ENCODE data around the gene DNAAF1. TPM values are rescaled to one million over a fixed set of nuclear protein-coding genes. Genes with fewer than 3 reads are reported as not detected.

Gene DNAAF1
- total and polyA plus RNA-seq, 4 experiments from 2014 or later = 0.19 to 1.2 TPM; not detected in 2

DNA sequence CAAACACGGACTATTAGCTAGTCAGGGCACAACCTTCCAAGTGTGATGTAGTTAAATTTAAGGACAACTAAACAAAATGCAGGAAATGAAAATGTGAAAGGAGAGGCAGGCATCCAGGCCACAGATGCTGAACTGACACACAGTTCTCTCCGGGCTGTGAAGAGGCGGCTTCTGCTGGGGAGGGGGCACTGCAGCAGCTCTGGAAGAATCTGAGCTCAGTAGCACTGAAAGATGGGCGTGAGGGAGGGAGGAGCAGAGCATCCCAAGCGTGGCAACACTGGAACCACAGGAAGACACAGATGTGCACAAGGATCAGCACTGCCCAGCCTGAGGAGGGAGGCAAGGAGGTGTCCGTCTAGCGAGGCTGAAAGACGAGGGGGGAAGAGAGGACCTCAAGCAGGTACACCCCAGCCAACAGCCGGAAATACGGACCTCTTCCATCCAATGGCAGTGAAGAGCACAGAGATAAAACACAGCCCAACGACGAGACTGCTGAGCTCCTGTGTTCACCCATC, 39.8 kb upstream of the DNAAF1 start:
- Mint-ChIP-seq H3K36me3 (peaks cover 20 to 40% of the 10 kb centered on the region in 2 donors), H3K27me3 (no peaks in the 10 kb centered on the region), H3K9me3 (no peaks in the 10 kb centered on the region), H3K4me3 (peak overlapping the region in 2 of 8 donors; percentile 8 to 50), H3K4me1 (peaks cover 44 to 68% (median 55%) of the 10 kb centered on the region in 4 donors), H3K27ac (peak overlapping the region in 5 of 7 donors; percentile 4 to 85 (median 35))
- intact Hi-C loops (cut with micrococcal nuclease) = no loop called here
- Histone ChIP-seq H3K36me3 (ENCODE audit: insufficient read depth, low read length) (peaks cover 27% of the 10 kb centered on the region), H3K27ac (ENCODE audit: low read depth, low read length) (no peak overlapping the region), H3K4me3 (ENCODE audit: low read length in 2 of 2) (no peak overlapping the region), H3K27me3 (ENCODE audit: insufficient read depth, low read length) (no peaks in the 10 kb centered on the region), H3K9me3 (ENCODE audit: control insufficient read depth in 1 of 2, low read length in 2 of 2) (no peaks in the 10 kb centered on the region), H3K4me1 (ENCODE audit: insufficient read depth, low read length) (peaks cover 33% of the 10 kb centered on the region)
- POLR2A ChIA-PET (ENCODE audit: partially characterized antibody) = interaction anchor here (4.7 kb wide), 1 partner anchor 11 kb away, joined by 20 read pairs; the partner anchor contains the start of gene MBTPS1
- CTCF ChIA-PET (ENCODE audit: partially characterized antibody) = interaction anchor here (1.2 to 1.3 kb wide), 2 partner anchors 40 to 82 kb away, joined by 3 to 4 read pairs; partner anchors contain the start of gene TAF1C
- DNase-seq = no peak

DNA sequence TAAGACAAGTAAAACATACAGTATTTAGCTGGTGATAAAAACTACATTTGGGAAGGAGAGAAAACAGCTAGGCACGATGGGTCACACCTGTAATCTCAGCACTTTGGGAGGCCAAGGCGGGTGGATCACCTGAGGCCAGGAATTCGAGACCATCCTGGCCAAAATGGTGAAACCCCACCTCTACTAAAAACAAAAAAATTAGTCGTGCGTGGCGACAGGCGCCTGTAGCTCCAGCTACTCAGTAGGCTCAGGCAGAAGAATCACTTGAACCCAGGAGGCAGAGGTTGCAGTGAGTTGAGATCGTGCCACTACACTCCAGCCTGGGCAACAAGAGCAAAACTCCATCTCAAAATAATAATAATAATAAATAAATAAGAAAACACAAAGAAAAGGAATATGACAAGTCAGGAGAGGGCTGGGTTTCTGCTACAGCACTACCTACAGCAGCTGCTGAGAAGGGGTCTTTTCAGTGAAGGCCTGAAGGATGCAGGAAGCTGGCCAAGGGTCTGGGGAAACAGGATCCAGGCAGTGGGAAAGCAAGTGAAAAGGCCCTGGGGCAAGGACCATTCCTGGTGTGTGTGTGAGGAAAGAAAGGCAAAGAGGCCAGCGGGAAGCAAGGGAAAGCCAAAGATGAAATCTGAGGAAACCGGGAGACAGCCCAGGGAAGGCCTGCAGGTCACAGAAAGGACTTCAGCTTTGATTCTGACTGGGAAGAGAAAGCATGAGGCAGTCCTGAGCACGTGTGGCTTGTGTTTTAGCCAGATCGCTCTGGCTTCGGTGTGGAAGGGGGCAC, 39.0 kb upstream of the DNAAF1 start:
- CTCF ChIA-PET (ENCODE audit: partially characterized antibody) = interaction anchor here (1.2 to 1.6 kb wide), 3 partner anchors 41 to 81 kb away, joined by 3 to 6 read pairs (median 4); partner anchors contain the start of gene TAF1C
- Histone ChIP-seq H3K27me3 (ENCODE audit: insufficient read depth, low read length) (no peaks in the 10 kb centered on the region), H3K9me3 (ENCODE audit: control insufficient read depth in 1 of 2, low read length in 2 of 2) (no peaks in the 10 kb centered on the region), H3K27ac (ENCODE audit: low read depth, low read length) (no peak overlapping the region), H3K4me1 (ENCODE audit: insufficient read depth, low read length) (peaks cover 39% of the 10 kb centered on the region), H3K4me3 (ENCODE audit: low read length in 2 of 2) (no peak overlapping the region), H3K36me3 (ENCODE audit: insufficient read depth, low read length) (peaks cover 27% of the 10 kb centered on the region)
- H3K27me3 Mint-ChIP-seq = no peaks in the 10 kb centered on the region
- H3K36me3 Mint-ChIP-seq = peaks cover 20 to 46% of the 10 kb centered on the region in 2 donors
- no peak for DNase-seq
- H3K9me3 Mint-ChIP-seq = no peaks in the 10 kb centered on the region
- H3K4me3 Mint-ChIP-seq = peak overlapping the region in 2 of 8 donors; percentile 22 to 50
- peaks cover 50 to 76% (median 62%) of the 10 kb centered on the region in 4 donors for H3K4me1 Mint-ChIP-seq
- POLR2A ChIA-PET (ENCODE audit: partially characterized antibody) = interaction anchor here (1.1 to 4.7 kb wide), 2 partner anchors 9 to 10 kb away, joined by 3 to 20 read pairs; partner anchors contain the start of gene MBTPS1
- peak overlapping the region in 5 of 7 donors; percentile 16 to 83 (median 67) for H3K27ac Mint-ChIP-seq
- intact Hi-C loops (cut with micrococcal nuclease) = no loop called here

DNA sequence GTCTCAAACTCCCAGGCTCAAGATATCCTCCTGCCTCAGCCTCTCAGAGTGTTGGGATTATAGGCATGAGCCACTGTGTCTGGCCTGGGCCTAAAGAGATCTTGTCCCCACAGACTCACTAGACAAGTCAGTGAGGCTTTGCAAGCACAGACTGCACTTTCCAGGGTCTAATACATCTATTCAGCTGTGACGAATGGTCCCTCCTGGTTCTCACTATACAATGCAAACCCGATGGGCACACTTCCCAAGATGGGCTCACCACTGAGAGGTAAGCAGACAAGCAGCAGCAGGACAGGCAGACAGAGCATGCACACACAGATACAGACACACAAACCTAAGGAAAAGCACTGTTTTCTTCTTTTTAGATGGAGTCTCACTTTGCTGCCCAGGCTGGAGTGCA, 37.2 kb upstream of the DNAAF1 start:
- Mint-ChIP-seq H3K4me1 (peaks cover 43 to 65% (median 55%) of the 10 kb centered on the region in 4 donors), H3K4me3 (no peak overlapping the region), H3K36me3 (peaks cover 15 to 41% of the 10 kb centered on the region in 2 donors), H3K9me3 (no peaks in the 10 kb centered on the region), H3K27me3 (no peaks in the 10 kb centered on the region), H3K27ac (no peak overlapping the region)
- Histone ChIP-seq H3K9me3 (ENCODE audit: control insufficient read depth in 1 of 2, low read length in 2 of 2) (no peaks in the 10 kb centered on the region), H3K4me1 (ENCODE audit: insufficient read depth, low read length) (peaks cover 39% of the 10 kb centered on the region), H3K36me3 (ENCODE audit: insufficient read depth, low read length) (peaks cover 19% of the 10 kb centered on the region), H3K27ac (ENCODE audit: low read depth, low read length) (no peak overlapping the region), H3K27me3 (ENCODE audit: insufficient read depth, low read length) (no peaks in the 10 kb centered on the region), H3K4me3 (ENCODE audit: low read length in 2 of 2) (no peak overlapping the region)
- intact Hi-C loops (cut with micrococcal nuclease) = no loop called here
- ChIA-PET CTCF (ENCODE audit: partially characterized antibody) (interaction anchor here (0.9 kb wide), 1 partner anchor 8 kb away, joined by 3 read pairs; no protein-coding TSS in a partner anchor), POLR2A (ENCODE audit: partially characterized antibody) (no interaction called here)
- no peak for DNase-seq

DNA sequence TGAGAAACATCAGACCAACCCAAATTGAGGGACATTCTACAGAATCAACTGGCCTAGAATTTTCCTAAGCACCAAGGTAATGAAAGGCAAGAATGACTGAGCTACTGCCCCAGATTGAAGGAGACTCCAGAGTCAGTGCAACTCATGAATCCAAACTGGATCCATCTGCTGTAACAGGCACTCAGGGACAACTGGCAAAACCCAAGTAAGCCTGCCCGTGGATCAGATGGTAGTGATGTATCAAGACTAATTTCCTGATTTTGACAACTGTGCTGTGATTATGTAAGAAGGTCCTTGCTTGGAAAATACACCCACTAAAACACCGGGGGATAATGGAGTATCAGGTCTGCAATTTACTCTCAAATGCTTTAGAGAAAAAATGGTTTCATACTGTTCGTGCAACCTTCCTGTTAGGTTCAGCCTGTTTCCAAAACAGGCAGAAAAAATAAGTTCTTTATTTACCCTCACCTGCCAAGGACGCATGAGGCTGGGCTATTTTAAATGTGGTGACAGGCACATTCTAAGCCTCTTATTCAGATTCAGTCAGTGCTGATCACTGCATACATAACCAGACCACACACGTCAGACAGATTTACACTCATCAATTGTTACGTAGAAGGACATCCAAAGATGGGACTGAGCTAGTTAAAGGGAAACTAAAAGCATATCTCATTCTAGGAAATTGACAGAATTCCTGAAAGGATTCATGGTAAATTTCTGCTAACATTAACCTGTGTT, 35.3 kb upstream of the DNAAF1 start:
- Histone ChIP-seq H3K27ac (ENCODE audit: low read depth, low read length) (no peak overlapping the region), H3K27me3 (ENCODE audit: insufficient read depth, low read length) (no peaks in the 10 kb centered on the region), H3K36me3 (ENCODE audit: insufficient read depth, low read length) (peaks cover 19% of the 10 kb centered on the region), H3K9me3 (ENCODE audit: control insufficient read depth in 1 of 2, low read length in 2 of 2) (no peaks in the 10 kb centered on the region), H3K4me3 (ENCODE audit: low read length in 2 of 2) (no peak overlapping the region), H3K4me1 (ENCODE audit: insufficient read depth, low read length) (peaks cover 42% of the 10 kb centered on the region)
- no peak for DNase-seq
- H3K36me3 Mint-ChIP-seq = peaks cover 15 to 43% of the 10 kb centered on the region in 2 donors
- POLR2A ChIA-PET (ENCODE audit: partially characterized antibody) = no interaction called here
- H3K4me1 Mint-ChIP-seq = peaks cover 40 to 65% (median 52%) of the 10 kb centered on the region in 4 donors
- CTCF ChIA-PET (ENCODE audit: partially characterized antibody) = interaction anchor here (5.0 kb wide), 1 partner anchor 24 kb away, joined by 23 read pairs; no protein-coding TSS in a partner anchor
- no peaks in the 10 kb centered on the region for H3K9me3 Mint-ChIP-seq
- H3K27ac Mint-ChIP-seq = peak overlapping the region in 1 of 7 donors; percentile 0
- H3K4me3 Mint-ChIP-seq = no peak overlapping the region
- no peaks in the 10 kb centered on the region for H3K27me3 Mint-ChIP-seq
- intact Hi-C loops (cut with micrococcal nuclease) = loop anchor here (10.0 kb wide), 1 partner anchor 1575 kb away; the partner anchor contains the start of gene GINS2

DNA sequence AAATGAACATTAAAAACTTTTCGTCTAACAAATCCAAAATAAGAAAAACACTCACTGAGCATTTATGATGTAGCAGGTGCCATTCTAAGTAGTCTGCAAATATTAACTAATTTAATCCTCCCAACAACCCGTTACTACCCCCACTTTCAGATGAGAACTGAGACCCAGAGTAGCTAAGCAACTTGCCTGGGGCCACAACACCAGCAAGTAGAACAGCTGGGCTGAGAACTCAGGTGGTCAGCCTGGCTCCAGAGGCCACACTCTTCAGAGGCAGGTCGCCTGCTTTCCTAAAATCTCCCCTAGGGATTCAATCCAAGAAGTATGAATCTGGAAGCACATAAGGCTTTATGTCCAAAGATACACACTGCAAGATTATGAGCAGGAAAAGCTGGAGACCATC, 34.6 kb upstream of the DNAAF1 start:
- POLR2A ChIA-PET (ENCODE audit: partially characterized antibody) = no interaction called here
- peak overlapping the region in 1 of 8 donors; percentile 5 for H3K4me3 Mint-ChIP-seq

DNA sequence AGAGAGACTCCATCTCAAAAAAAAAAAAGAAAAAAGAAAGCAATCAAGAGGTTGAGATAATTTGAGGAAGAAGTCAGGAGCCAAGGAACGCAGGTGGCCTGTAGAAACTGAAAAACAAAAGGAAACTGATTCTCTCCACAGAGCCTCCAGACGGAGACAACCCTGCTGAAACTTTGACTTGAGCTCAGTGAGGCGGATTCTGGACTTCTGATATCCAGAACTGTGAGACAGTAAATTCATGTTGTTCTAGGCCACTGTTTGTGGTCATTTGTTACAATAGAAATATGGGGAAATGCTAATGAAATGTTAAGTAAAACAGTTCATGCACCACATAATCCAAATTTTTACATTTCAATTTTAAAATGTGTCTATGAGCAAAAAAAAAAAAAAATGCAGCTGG, 33.6 kb upstream of the DNAAF1 start:
- H3K27ac Mint-ChIP-seq = peak overlapping the region in 3 of 7 donors; percentile 29 to 58 (median 43)

More for the DNA sequence above, 34.6 kb upstream of the DNAAF1 start:
- Histone ChIP-seq H3K4me1 (ENCODE audit: insufficient read depth, low read length) (peaks cover 43% of the 10 kb centered on the region), H3K27me3 (ENCODE audit: insufficient read depth, low read length) (no peaks in the 10 kb centered on the region), H3K9me3 (ENCODE audit: control insufficient read depth in 1 of 2, low read length in 2 of 2) (no peaks in the 10 kb centered on the region), H3K27ac (ENCODE audit: low read depth, low read length) (no peak overlapping the region), H3K4me3 (ENCODE audit: low read length in 2 of 2) (no peak overlapping the region), H3K36me3 (ENCODE audit: insufficient read depth, low read length) (peaks cover 19% of the 10 kb centered on the region)
- H3K27ac Mint-ChIP-seq = peak overlapping the region in 2 of 7 donors; percentile 14 to 78
- DNase-seq = no peak
- peaks cover 9 to 38% of the 10 kb centered on the region in 2 donors for H3K36me3 Mint-ChIP-seq
- H3K27me3 Mint-ChIP-seq = no peaks in the 10 kb centered on the region
- CTCF ChIA-PET (ENCODE audit: partially characterized antibody) = interaction anchor here (5.0 kb wide), 1 partner anchor 25 kb away, joined by 23 read pairs; no protein-coding TSS in a partner anchor
- H3K9me3 Mint-ChIP-seq = no peaks in the 10 kb centered on the region
- intact Hi-C loops (cut with micrococcal nuclease) = loop anchor here (10.0 kb wide), 1 partner anchor 1574 kb away; the partner anchor contains the start of gene GINS2
- peaks cover 40 to 66% (median 52%) of the 10 kb centered on the region in 4 donors for H3K4me1 Mint-ChIP-seq

More for the DNA sequence above, 33.6 kb upstream of the DNAAF1 start:
- peaks cover 18% of the 10 kb centered on the region for H3K36me3 ChIP-seq (ENCODE audit: insufficient read depth, low read length)
- H3K9me3 ChIP-seq (ENCODE audit: control insufficient read depth in 1 of 2, low read length in 2 of 2) = no peaks in the 10 kb centered on the region
- POLR2A ChIA-PET (ENCODE audit: partially characterized antibody) = no interaction called here
- H3K27me3 ChIP-seq (ENCODE audit: insufficient read depth, low read length) = no peaks in the 10 kb centered on the region
- intact Hi-C loops (cut with micrococcal nuclease) = loop anchor here (10.0 kb wide), 1 partner anchor 1573 kb away; the partner anchor contains the start of gene GINS2
- CTCF ChIA-PET (ENCODE audit: partially characterized antibody) = interaction anchor here (0.6 to 5.0 kb wide), 3 partner anchors 26 to 65 kb away, joined by 3 to 23 read pairs (median 4); no protein-coding TSS in a partner anchor
- H3K4me3 Mint-ChIP-seq = no peak overlapping the region
- peaks cover 34 to 64% (median 49%) of the 10 kb centered on the region in 4 donors for H3K4me1 Mint-ChIP-seq
- no peaks in the 10 kb centered on the region for H3K27me3 Mint-ChIP-seq
- H3K4me1 ChIP-seq (ENCODE audit: insufficient read depth, low read length) = peaks cover 47% of the 10 kb centered on the region
- no peak for DNase-seq
- peaks cover 4 to 39% of the 10 kb centered on the region in 2 donors for H3K36me3 Mint-ChIP-seq
- H3K9me3 Mint-ChIP-seq = no peaks in the 10 kb centered on the region
- H3K27ac ChIP-seq (ENCODE audit: low read depth, low read length) = no peak overlapping the region
- H3K4me3 ChIP-seq (ENCODE audit: low read length in 2 of 2) = no peak overlapping the region
